HG03457 (cell line): ENCODE data around the gene ANK2.

Experiments used
- ATAC-seq: cut with Tn5 transposase; IDR thresholded peaks from one replicate; pipeline ENCODE4 v1.9.1; 2021; ENCODE audit warnings: moderate number of reproducible peaks; ENCODE audit not compliant: unreplicated experiment

Gene ANK2

DNA sequence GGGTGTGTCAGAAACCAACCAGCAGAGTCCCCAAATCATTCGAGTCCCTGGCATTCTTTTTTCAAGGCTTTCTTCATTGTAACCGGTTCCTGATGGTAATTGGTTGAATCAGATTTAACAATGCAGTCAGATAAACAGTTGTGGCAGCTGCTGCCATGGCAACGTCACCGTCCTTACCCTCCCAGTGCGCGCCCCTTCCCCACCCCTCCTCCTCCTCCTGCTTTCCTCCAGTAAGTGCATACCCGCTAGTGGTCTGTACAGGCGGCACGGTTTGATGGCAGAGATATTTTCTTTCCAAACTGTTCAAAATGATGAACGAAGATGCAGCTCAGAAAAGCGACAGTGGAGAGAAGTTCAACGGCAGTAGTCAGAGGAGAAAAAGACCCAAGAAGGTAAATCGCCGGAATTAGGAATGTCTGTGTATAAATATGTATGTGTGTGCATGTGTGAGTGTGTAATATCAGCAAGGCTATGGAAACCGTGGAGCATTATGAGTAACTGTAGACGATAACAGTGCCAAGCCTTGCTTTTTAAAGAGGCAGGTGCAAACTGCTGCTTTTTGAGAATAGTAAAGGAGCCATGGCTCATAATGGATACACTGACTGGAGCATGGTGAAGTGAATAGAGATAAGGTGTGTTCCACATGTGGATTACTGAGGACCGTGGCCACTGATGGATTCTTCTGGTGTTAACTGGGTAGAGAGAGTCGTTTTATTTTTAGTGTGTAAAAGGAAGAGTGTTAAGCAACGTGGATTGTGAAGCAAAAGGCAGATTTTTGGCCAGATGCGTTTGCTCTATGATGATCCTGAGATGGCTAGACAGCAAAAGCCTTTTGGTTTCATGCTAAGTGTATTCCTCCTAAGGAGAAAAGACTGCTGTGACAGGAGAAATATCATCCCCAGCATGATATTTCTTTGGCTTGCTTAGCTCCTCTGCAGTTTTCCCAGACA is at the start of gene ANK2:
Gene ANK2, plus strand, starts transcription at position 233 of the 950 bp plus-strand sequence. Its CDS starts 76 bp downstream, at position 309.
- no peak for ATAC-seq

DNA sequence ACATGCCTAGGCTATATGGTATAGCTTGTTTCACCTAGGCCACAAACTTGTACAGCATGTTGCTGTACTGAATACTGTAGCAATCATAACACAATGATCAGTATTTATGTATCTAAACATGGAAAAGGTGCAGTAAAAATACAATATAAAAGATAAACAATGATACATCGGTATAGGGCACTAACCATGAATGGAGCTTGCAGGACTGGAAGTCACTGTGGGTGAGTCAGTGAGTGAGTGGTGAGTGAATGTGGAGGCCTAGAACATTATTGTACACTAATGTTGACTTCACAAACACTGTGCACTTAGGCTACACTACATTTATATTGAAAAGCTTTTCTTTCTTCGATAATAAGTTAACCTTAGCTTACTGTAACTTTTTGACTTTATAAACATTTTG is 45.6 kb upstream of the ANK2 start:
- no peak for ATAC-seq

DNA sequence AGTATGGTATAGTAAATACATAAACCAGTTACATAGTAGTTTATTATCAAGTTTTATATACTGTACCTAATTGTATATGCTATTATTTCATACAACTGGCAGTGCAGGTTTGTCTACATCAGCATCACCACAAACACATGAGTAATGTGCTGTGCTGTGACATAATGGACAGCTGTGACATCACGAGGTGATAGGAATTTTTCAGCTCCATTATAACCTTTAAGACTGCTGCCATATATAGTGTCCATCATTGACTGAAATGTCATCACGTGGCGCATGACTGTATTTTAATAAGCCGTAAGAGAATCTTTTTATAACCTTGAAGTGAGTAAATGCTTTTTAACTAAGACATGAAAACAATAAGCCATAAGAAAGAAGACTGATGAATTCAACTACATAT is 44.8 kb upstream of the ANK2 start:
- ATAC-seq, result no peak

DNA sequence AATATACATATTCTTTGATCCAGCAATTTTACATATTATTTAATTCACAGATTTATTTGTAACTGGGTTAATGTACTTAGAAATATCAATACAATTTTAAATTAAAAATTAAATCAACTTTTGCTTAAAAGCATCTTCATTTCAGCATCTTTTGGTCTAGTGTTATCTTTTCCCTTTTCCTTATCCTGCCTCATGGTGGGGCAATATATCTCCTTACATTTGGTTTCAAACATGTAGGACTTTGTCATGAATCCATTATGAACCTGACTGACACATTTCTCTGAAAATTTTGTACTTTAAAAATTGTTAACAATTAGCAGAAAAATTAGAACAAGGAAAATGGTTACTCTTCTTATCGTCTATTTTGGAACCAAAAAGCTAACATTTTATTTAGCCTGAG is 42.8 kb upstream of the ANK2 start:
- no peak for ATAC-seq

DNA sequence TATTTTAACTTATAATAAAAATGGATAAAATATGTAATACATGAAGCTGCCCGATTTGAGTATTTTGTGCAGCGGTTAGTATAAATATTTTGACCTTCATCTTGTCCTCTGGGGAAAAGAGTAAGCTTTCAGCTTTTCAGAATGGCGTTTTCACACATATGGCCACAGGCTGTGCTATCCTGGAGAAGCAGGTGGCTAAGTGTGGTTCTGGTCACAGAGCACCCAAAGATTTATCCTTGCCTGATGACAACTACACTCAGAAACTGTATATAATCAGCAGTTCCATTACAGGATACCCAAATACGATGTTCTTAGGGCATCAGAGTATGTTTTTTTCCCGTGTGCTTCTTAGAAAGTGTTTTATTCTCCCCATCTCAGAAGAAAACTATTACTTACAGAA is 42.3 kb upstream of the ANK2 start:
- no peak for ATAC-seq

DNA sequence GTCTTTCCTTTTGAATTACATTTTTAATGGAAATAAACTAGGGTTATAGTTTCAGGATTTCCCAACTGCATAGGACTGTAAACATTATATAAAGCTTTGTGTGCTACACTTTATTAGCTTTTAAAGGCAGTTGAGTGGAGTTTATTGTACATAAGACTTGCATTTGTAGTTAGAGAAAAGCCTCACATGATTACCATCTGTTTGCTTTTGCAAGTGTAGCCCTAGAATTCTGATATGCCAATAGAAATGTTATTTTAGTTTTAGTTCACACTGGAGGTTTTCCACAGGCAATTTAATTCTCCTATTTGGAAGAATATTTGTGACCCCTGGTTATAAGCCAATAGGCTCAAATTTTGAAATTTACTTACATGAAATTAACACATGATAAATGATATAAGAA is 41.3 kb upstream of the ANK2 start:
- ATAC-seq, result no peak

DNA sequence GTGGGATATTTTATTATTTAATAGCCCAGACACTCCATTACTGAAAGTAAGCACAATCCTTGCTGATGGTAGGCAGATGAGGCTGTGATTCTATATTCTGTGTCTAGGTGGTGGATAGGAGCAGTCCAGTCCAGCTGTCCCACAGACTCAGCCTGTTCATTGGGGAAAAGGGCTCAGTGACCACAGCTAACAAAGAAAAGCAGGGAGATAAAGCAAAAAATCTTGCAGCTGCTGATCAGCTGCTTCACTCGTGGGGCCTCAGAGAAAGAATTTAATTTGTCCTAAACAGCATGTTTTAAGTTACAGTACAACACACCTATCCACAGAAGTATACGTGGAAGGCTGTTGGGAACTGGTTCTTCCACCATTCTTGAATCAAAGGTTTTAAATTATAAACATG is 40.7 kb upstream of the ANK2 start:
- ATAC-seq, result no peak

DNA sequence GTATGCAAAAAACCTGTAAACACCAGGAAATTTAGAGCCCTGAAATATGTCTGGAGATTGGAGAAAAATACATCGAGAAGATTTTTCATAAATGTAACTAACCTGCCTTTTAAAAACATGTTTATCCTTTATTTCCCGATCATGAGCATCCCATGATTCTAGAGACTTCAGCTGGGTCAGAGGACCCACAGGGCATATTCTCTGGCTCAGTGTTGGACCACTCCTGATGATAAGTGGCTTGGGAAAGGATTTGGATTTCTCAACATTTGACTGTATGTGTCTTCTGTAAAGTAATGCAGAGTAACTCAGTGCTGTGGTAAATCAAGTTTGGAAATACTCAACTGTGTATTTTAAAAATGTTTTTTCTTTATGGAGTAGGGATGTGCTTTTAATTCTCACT is 40.0 kb upstream of the ANK2 start:
- ATAC-seq, result no peak

DNA sequence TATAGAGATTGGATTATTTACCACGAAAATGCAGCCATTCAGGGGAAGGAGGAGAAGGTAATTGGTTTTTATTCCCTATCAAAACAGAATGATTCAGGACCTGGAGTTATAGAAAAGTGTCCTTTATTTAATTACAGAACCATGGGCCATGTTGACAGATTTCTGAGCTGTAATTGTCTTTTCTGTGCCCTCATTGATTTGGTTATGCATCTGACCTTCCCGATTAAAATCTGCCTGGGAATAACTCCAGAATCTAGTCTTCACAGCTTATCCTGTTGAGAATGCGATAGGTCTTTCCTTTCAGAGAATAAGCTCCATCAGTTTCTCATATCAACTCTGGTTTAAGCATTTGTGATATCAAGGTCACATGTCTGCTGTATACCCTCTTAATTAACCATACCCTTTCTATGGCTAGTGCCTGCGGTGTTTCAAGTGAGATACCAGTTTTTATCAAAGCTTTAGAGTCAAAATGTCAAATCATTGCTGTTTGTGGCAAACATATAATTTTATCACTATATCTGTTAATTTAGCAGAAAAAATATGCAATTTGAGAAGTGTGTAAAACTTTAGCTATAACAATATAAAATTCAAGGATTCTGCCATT is 37.2 kb upstream of the ANK2 start:
- ATAC-seq, result no peak

DNA sequence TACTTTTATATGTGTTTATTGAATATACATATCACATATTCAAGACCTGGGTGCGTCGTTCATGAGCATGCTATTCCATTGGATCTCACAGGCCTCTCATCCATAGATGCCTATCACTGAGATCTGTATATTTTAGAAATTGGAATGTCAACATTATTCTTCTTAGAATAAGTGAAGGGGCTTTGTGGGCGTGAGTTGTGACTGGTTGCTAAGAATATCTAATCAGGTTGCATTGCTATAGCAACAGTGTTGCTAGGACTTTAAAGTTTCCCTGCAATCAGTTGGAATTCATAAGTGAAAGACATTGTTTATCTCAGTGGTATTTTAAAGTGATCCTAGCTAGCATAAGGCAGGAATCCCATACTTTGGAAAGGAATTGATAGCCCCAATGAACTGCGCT is 36.7 kb upstream of the ANK2 start:
- no peak for ATAC-seq

DNA sequence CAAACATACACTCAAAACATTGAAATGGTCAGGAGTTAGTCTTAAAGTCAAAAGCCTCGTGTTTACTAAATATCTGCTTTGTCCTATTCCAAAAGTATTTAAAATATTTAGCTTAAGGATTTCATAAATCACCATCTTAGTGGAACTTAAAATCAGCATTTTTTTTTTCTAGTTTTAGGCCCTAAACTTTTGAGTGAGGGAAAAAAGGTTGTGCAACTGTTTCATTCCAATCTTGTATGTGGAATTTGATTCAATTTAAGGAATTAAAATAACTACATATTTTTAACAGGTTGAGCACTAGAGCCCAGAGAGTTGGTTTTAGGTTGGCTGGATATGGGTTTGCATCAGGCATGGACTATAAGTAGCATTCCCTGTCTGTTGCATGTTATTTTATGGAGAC is 35.7 kb upstream of the ANK2 start:
- ATAC-seq, result no peak

DNA sequence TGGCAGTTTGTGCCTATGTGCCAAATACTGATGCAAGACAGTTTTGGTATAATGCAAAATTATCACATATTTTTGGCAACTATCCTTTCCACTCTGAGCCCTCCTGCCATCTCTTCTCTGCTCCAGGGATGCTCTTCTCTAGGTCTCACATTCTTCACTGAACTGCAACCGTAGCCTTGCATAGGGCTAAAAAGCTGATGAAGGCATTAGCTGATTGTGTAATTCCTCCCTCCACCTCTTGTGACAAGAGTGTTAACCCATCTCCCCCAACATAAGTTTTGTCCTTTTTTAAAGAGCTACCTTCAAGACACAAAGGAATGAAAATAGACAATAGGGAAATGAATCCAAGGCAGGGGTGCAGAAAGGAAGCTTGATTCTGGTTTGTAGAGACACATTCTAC is 33.1 kb upstream of the ANK2 start:
- ATAC-seq, result no peak

DNA sequence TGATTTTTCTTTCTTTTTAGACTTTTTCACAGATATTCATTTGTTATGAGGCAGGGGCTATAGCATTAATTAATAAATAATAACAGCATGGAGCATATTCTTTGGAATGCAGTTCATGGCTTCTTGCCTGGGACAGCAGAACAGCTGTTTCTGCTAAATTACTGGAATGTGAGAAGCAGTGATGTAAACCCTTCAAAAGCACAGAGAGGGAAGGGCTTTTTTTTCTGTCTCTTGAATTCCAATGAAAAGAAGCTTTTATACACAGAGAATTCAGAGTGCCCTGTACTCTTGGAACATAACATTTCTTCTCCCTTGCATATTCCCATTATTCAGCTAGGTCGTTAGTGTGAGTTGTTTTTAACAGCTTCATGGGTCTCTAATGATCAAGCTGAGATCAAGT is 28.5 kb upstream of the ANK2 start:
- ATAC-seq, result no peak

DNA sequence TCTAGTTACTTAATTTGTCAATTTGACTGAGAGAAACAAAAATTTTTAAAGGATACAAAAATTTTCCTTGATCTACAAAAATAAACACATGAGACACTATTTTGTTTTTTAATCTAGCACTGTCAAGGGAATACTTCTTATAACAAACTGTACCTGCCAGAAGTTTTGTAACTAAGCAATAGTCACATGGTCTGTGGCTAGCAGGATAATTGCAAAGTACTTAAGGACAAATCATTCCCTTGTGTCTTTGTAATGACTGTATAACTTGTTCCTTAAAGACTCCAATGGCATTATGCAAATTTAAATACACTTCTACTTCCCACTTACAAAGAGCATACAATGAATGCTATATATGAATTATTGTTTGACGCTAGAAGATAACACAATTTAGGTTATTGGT is 25.1 kb upstream of the ANK2 start:
- ATAC-seq, result no peak

DNA sequence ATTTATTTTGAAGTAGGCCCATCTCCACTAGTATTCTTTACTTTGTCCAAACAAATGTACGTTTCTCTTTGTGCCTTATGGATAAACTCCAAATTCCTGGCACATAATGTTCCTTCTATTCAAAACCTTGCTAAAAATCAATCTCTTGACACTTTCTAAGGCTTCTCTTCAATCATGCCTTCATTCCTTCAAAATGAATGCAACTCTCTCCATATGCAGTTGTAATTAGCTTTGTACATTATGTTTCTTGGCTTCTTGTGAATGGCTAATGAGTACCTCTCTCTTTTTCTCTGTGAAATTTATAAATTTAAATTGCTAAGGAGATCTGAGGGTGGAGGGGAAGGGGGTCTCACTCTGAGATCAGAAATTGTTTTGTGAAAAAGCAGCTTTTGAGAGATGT is 24.0 kb upstream of the ANK2 start:
- no peak for ATAC-seq

DNA sequence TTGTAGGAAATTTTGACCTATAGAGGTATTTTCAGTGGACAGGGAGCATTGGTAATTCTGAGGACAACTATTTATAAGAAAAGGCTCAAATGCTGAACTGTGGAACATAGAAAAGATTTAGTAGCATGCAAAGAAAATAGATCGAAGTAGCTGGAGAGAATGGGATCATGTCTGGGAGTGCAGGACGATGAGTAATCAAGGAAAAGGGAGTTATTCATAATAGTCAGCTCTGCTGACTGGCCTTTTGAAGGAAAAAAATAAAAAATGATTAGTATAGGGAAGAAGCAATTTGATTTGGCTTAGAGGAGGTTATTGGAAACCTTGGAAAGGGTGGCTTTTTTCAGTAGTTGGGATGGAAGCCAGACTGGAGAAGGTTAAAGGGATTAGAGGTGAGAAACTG is 22.9 kb upstream of the ANK2 start:
- ATAC-seq, result no peak

DNA sequence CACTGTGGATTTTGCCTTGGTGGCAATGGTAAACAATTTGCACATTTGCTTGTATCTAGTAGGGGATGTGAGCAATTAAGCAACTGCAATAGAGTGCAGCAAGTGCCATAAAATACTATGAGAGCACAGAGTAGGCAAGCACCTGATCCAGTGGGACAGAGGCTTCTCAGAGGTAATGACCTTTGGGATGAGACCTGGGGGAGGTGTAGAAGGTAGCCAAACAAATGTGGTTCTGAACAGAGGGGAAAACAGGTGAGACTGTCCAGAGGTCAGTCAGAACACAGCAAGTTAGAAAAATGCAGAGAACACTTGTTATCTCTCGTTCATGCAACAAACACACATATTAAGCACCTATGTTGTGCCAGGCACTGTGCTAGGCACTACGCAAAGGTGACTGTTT is 21.4 kb upstream of the ANK2 start:
- ATAC-seq, result no peak

DNA sequence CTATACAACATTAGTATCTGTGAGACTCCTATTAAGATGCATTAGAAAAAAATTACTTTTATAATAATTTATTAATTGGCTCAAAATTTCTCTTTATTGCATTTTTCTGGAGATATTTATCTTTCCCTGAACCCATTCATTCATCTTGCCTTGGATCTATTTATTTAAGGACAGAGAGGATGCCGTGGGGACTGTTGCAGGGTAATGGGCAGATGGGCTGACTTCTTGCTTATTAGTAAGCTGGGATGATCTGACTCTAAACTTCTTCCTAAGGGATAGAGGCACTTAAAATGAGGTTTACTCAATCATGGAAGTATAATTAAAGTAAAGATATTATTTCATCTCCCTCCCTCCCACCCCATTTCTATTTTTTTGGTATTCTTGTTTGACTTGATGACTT is 18.2 kb upstream of the ANK2 start:
- ATAC-seq, result no peak

DNA sequence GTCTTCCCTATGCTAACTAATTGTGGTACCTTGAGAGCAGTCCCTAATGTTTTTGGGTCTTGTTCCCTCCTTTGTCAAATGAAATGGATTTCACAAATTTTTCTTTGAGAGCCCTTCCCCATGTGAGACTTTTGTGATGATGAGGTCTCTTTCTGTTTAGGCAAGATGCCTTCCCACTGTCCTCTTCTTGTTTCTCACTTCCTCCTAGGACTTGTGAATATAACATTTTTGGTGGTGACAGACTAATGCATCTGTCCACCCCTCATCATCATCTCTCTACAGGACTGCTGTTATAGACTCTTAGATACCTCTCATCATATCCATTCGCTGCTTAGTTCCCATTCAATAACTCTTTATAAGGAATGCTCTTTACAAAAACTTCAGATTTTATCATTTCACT is 8.7 kb upstream of the ANK2 start:
- ATAC-seq, result no peak

DNA sequence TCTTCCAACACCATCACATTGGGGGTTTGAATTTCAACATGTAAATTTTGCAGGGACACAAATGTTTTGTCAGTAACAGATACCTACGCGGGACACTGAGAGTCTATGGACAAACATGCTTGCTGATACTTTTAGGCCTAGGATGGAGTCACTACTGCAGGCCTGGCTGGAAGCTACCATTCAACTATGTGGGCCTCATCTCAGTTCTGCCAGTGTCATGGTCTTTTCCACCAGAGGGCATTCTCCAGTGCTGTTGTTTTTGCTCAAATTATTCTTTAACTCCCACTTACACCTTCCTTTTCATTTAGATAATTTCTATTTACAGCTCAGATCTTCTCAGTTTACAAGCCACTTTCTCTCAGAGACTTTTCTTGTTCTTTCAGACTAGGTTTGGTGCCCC is 7.0 kb upstream of the ANK2 start:
- no peak for ATAC-seq

DNA sequence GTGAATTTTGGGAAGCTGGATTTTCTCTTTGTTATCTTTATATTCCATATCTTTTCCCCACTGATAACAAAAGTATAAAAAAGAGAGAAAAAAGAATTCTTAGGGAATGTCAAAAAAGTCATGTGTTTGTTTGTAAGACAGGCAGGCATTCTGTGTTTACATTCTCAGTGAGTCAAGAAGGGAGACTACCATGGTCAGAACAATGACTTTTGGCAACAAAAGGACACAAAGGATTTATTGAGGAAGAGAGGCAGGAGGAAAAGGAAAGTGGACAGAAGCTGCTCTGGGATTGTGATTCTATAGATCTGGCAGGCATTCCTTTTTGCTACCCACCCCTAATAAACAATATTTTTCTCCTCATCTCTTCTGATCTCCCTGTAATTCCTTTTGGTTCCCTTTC is 5.9 kb upstream of the ANK2 start:
- ATAC-seq, result no peak

DNA sequence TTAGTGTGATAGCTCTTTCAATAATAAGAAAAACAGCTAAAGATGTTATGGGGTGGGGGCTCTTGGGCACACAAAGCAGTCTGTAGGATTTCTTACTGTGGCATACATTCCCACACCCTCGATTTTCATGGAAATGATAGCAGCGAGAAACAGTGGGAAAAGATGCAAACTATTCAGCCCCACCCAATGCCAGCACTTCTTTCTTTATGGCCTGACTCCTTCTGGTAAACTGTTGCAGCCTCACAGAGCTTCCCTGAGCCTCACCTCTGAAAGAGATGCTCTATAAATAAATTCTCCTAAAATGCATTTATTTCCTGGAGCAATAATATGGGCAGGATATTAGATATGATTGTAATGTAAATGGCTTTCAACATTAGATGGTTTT is 910 bp downstream of the ANK2 start:
- no peak for ATAC-seq

DNA sequence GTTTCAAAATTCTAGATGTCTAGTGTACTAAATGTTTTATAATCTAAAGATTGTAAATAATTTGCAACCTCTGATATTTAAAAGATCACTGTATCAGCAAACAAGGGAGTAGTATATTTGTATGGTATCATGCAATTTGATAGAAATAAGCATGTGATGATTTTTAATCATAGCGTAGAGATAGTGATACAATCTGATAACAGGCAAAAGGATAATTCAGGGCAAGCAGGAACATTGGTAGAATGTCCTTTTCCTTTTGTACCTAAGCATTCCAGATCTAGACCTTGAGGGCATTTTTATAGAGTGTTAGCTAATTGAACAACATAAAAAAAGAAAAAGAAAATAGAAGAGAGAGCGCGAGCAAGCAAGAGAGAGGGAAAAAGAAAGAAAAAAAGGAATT is 1.4 kb downstream of the ANK2 start:
- no peak for ATAC-seq
